Esophagus squamous epithelium (tissue), 5 donors: ENCODE results near the gene FAM174C. TPM values are rescaled to one million over a fixed set of nuclear protein-coding genes. Genes with fewer than 3 reads are reported as not detected.
"Not testable (repeated sequence)": the region's sequence is repeated elsewhere in the genome, so short reads cannot be mapped to it uniquely, and the experiment has no call there.

Source experiments
- DNase-seq: peaks from one replicate; lab custom pipeline; 2025; lab: John Stamatoyannopoulos, UW
- H3K27ac ChIP-seq, 4 donors: fragments of 200-600 bp; sonication (generic); one replicate each; pipeline ENCODE4 v1.5.1; 2016 to 2019; ENCODE audit warnings: mild to moderate bottlenecking in 1 of 4
- H3K27me3 ChIP-seq, 4 donors: fragments of 200-600 bp; sonication (generic); 1 replicate in 3 of 4; 2 replicates in 1 of 4; pipeline versions ENCODE4 v1.5.1 to v1.6.0; 2017 to 2021; ENCODE audit warnings: antibody characterized with exemption in 1 of 4
- H3K36me3 ChIP-seq, 3 donors: fragments of 200-600 bp; sonication (generic); one replicate each; pipeline ENCODE4 v1.5.1; 2016 to 2019
- H3K4me1 ChIP-seq, 3 donors: fragments of 200-600 bp; sonication (generic); one replicate each; pipeline ENCODE4 v1.5.1; 2017 to 2019
- H3K4me3 ChIP-seq, 4 donors: fragments of 200-600 bp; sonication (generic); 1 replicate in 3 of 4; 2 replicates in 1 of 4; pipeline ENCODE4 v1.5.1; 2016 to 2019; ENCODE audit warnings: mild to moderate bottlenecking in 2 of 4, moderate library complexity in 1 of 4
- H3K9me3 ChIP-seq, 3 donors: fragments of 200-600 bp; sonication (generic); one replicate each; pipeline ENCODE4 v1.5.1; 2016 to 2019
- POLR2A ChIP-seq, 4 donors: fragments of 450-650 bp; IDR thresholded peaks; one replicate each; pipeline ENCODE4 v1.6.1; 2017; ENCODE audit warnings: antibody characterized with exemption in 4 of 4, mild to moderate bottlenecking in 4 of 4, moderate library complexity in 3 of 4
- WGBS, 2 donors: methylation state at CpG; one replicate each; pipeline ENCODE4 v1.1.5; 2018; 5-methylcytosine and 5-hydroxymethylcytosine counted together
- intact Hi-C: fragments of 100-400 bp; cut with DNase I; formaldehyde crosslinking; loops from one replicate; pipeline ENCODE4 v1.15.0; 2022
- total RNA-seq, 4 donors: library from RNA; depleted of rRNA; stranded (reverse); fragments of >200 nt; gene quantifications; one replicate each; pipeline ENCODE4 v1.1.0, GENCODE V29; 2016
- TF ChIP-seq, protein P1 (sequence below), 6 experiments: fragments of 450-650 bp in 4 of 6; fragments of 200-600 bp in 2 of 6; sonication (generic) in 2 of 6; IDR thresholded peaks; one replicate each; pipeline ENCODE4 v1.5.1; 2016 to 2019; ENCODE audit warnings: antibody characterized with exemption in 6 of 6, mild to moderate bottlenecking in 4 of 6, moderate library complexity in 4 of 6
- donor health status: DM: yes; HTN: yes; CAD: no.

FAM174C gene
- total RNA-seq, 4 donors from 2014 or later: 31.5 to 69.8 (median 50.5) TPM

DNA sequence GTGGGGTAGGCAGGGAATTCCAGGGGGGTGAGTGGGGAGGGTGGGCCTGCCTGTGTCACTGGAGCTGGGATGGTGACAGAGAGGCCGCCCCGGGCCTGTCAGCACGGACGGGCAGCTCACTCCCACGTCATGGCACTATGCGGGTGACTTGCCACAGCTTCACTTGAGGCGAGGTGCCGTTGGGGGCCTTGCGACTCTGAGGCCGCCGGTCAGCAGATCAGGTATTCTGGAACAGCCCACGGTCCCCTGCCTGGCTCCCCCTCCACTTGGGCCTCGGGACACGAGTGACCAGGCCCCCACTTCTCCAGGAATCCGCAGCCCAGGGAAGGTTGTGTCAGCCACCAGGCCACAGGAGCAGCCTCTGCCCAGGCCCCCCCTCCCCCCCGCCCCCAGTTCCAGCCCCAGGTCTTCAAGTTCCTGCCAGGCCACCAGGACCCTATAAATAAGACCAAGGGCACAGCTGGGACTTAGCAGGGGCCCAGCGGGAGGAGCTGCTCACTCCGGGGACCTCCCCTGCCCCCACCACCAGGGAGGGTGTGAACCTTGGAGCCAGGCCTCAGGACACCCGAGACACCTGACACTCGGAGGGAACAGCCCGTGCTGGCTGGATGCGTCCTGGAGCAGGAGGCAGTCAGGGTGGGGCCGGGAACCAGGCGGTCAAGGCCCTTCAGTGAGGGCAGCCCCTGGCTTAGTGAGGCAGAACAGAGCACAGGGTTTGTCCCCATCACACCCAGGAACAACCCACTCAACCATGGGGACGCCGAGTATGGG, 29.7 kb upstream of the FAM174C start:
- DNase-seq: no peak
- H3K27me3 ChIP-seq: no peaks in the 10 kb centered on the region
- intact Hi-C loops: loop anchor here (2.0 kb wide), 1 partner anchor 21 kb away; no protein-coding TSS in a partner anchor
- peak overlapping the region in 3 of 4 donors; percentile 38 to 60 (median 43) for H3K4me3 ChIP-seq
- no peaks in the 10 kb centered on the region for H3K9me3 ChIP-seq
- 33% methylated on average over 14 of the region's 26 CpGs; no CpG with 5 or more reads in 1 of the 2 donors for WGBS, 2 donors
- TF ChIP-seq, protein P1, sequence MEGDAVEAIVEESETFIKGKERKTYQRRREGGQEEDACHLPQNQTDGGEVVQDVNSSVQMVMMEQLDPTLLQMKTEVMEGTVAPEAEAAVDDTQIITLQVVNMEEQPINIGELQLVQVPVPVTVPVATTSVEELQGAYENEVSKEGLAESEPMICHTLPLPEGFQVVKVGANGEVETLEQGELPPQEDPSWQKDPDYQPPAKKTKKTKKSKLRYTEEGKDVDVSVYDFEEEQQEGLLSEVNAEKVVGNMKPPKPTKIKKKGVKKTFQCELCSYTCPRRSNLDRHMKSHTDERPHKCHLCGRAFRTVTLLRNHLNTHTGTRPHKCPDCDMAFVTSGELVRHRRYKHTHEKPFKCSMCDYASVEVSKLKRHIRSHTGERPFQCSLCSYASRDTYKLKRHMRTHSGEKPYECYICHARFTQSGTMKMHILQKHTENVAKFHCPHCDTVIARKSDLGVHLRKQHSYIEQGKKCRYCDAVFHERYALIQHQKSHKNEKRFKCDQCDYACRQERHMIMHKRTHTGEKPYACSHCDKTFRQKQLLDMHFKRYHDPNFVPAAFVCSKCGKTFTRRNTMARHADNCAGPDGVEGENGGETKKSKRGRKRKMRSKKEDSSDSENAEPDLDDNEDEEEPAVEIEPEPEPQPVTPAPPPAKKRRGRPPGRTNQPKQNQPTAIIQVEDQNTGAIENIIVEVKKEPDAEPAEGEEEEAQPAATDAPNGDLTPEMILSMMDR (IDR thresholded peaks at IDR 0.05): no peak
- no peak for TF ChIP-seq POLR2A (IDR thresholded peaks at IDR 0.05)
- peak overlapping the region; percentile 90 to 100 (median 98) for H3K27ac ChIP-seq
- peaks cover 61 to 77% (median 61%) of the 10 kb centered on the region in 3 donors for H3K4me1 ChIP-seq
- H3K36me3 ChIP-seq: peaks cover 0 to 23% (median 0%) of the 10 kb centered on the region in 3 donors

DNA sequence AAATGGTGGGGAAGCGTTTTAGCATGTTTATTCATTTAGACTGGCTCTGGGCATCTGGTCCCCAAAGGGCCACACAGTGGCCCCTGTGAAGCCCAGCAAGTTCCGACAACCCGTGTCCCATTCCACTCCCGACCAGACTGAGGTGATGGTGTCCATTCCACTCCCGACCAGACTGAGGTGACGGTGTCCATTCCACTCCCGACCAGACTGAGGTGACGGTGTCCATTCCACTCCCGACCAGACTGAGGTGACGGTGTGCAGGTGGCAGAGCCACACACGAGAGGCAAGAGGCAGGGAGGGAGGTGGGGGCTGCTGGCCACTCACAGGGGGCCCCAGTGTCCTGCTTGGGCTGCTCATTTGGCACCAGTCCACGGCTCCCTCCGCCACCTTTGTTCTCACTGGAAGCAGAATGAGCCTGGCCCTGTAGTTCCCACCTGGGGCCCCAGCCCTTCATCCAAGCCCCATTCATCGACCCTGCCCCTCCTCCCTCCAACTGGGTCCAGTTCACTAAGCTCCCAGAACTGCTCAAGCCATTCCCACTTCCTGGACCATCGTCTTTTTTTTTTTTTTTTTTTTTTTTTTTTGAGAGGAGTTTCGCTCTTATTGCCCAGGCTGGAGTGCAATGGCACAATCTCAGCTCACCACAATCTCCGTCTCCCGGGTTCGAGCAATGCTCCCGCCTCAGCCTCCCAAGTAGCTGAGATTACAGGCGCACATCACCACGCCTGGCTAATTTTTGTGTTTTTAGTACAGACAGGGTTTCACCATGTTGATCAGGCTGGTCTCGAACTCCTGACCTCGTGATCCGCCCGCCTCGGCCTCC, 28.9 kb upstream of the FAM174C start:
- peaks cover 0 to 31% (median 2%) of the 10 kb centered on the region in 3 donors for H3K36me3 ChIP-seq
- H3K27ac ChIP-seq: peak overlapping the region; percentile 90 to 100 (median 98)
- H3K4me1 ChIP-seq: peaks cover 54 to 77% (median 54%) of the 10 kb centered on the region in 3 donors
- H3K27me3 ChIP-seq, H3K9me3 ChIP-seq, DNase-seq, intact Hi-C loops: not testable (repeated sequence)
- H3K4me3 ChIP-seq: peak overlapping the region in 1 of 4 donors; percentile 2
- 68 to 77% methylated on average over 15 to 19 of the region's 27 CpGs for WGBS, 2 donors

DNA sequence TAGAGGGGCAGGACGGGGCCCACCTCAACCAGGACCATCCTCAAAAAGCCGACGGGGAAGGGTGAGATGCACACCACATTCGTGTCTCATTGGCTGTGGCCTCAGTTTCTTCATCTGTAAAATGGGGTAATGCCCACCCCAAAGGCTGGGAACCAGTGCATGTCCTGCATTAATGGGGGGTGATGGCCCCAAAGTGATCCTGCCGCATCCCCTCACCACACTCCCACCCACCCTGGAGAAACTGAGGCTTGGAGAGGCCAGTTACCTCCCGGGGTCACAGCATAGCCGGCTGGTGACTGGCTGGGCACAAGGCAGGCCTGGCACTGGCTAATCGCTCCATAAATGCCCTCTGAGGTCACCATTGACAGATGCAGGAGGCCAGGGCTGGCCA, 27.6 kb upstream of the FAM174C start:
- no peaks in the 10 kb centered on the region for H3K27me3 ChIP-seq
- peak overlapping the region; percentile 96 to 100 (median 100) for H3K27ac ChIP-seq
- WGBS, 2 donors: 70 to 72% methylated on average over 5 of the region's 8 CpGs
- TF ChIP-seq, protein P1 (IDR thresholded peaks at IDR 0.05): no peak
- no peak for TF ChIP-seq POLR2A (IDR thresholded peaks at IDR 0.05)
- H3K4me3 ChIP-seq: peak overlapping the region; percentile 73 to 98 (median 90)
- peaks cover 0 to 38% (median 8%) of the 10 kb centered on the region in 3 donors for H3K36me3 ChIP-seq
- no peaks in the 10 kb centered on the region for H3K9me3 ChIP-seq
- H3K4me1 ChIP-seq: peaks cover 53 to 79% (median 57%) of the 10 kb centered on the region in 3 donors
- intact Hi-C loops: no loop called here
- DNase-seq: no peak

DNA sequence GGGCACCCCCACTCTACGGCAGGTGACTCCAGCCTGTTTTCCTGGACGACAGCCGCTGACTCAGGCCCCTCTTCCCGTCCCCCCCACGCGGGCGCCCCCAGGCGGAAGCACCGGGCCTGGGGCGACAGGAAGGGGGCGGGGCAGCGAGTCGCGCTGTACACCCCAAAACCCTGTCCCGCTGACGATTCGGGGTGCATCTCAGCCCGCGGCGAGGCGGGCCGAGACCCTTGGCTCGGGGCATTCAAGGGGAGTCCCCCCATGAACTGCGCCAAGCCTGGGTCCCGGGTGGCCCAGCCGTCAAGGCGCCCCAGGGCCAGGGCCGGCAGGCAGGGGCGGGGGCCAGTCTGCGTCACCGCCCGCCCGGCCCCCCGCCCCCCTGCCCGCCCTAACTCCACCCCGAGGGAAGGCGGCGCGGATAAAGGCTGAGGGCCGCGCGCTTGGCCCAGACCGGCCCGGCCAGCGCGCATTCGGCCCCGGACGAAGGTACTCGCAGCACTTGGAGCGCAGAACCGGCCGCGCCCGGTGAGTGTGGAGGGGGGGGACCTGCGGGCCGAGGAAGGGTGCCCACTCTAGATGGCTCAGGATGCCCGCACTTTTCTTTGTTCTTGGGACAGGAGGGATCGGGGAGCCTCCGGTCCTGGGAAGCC, 27.1 kb upstream of the FAM174C start, which contains the start of gene MIDN:
Gene MIDN (plus strand): TSS at position 445 of the 647 bp plus-strand sequence. CDS start 1,714 bp downstream, outside the sequence.
- WGBS, 2 donors: 0% methylated on average over 3 to 9 of the region's 60 CpGs

More for the DNA sequence above, 27.1 kb upstream of the FAM174C start, which contains the start of gene MIDN:
- no peaks in the 10 kb centered on the region for H3K9me3 ChIP-seq
- intact Hi-C loops: no loop called here
- no peaks in the 10 kb centered on the region for H3K27me3 ChIP-seq
- peak within 1 kb of the TSS; percentile 73 to 98 (median 90) for H3K4me3 ChIP-seq
- peaks cover 0 to 35% (median 8%) of the 10 kb centered on the region in 3 donors for H3K36me3 ChIP-seq
- TF ChIP-seq, protein P1 (IDR thresholded peaks at IDR 0.05): peak in 3 of 6 experiments; percentile 21 to 32 (median 21)
- TF ChIP-seq POLR2A (IDR thresholded peaks at IDR 0.05): peak in 3 of 4 donors; percentile 32 to 91 (median 85)
- H3K27ac ChIP-seq: peak within 1 kb of the TSS; percentile 96 to 100 (median 100)
- peaks cover 49 to 79% (median 59%) of the 10 kb centered on the region in 3 donors for H3K4me1 ChIP-seq
- no peak for DNase-seq
